PC-3 (cell line): ENCODE results near the gene RAD51C. TPM values are rescaled to one million over a fixed set of nuclear protein-coding genes. Genes with fewer than 3 reads are reported as not detected.

ENCODE experiments used
- ATAC-seq: fragments of 200-7000 bp; cut with Tn5 transposase; 2 replicates; pipeline ENCODE4 v1.9.1; 2020; ENCODE audit warnings: mild to moderate bottlenecking, moderate library complexity
- BruUV-seq: library from RNA; stranded (reverse); fragments of 400-500 nt; replicated peaks from 2 replicates; lab custom pipeline; 2021; lab: Mats Ljungman, UMichigan
- CTCF ChIA-PET: fragments of 300-600 bp; sonication (Branson Sonifier 250); formaldehyde crosslinking; loops from one replicate; lab custom pipeline; 2022; ENCODE audit warnings: antibody characterized with exemption; lab: Charles Lee
- POLR2A ChIA-PET: fragments of 300-600 bp; sonication (Branson Sonifier 250); formaldehyde crosslinking; loops from one replicate; lab custom pipeline; 2022; ENCODE audit warnings: antibody characterized with exemption; ENCODE audit not compliant: unreplicated experiment; lab: Charles Lee
- DNase-seq: peaks from one replicate; pipeline ENCODE4 v3.0.0-alpha.2; 2015
- H2AFZ ChIP-seq: fragments of 300-600 bp; sonication (generic); 2 replicates; pipeline ENCODE4 v1.6.0; 2016; ENCODE audit warnings: antibody characterized with exemption, low read length
- H3F3A ChIP-seq: fragments of 300-600 bp; sonication (generic); one replicate; pipeline ENCODE4 v1.6.0; 2017; ENCODE audit warnings: antibody characterized with exemption, low read length, control low read depth, mild to moderate bottlenecking; ENCODE audit not compliant: unreplicated experiment
- H3K27ac ChIP-seq: fragments of 300-600 bp; sonication (generic); 2 replicates; pipeline ENCODE4 v1.5.1; 2016; ENCODE audit warnings: mild to moderate bottlenecking, low read length
- H3K27me3 ChIP-seq: fragments of 300-600 bp; sonication (generic); 2 replicates; pipeline ENCODE4 v1.6.1; 2016; ENCODE audit warnings: low read length, mixed read lengths
- H3K36me3 ChIP-seq: fragments of 300-600 bp; sonication (generic); 2 replicates; pipeline ENCODE4 v1.6.1; 2016; ENCODE audit warnings: low read depth, mixed run types, low read length, mixed read lengths
- H3K4me1 ChIP-seq: fragments of 300-600 bp; sonication (generic); 2 replicates; pipeline ENCODE4 v1.5.1; 2016; ENCODE audit warnings: low read length; ENCODE audit not compliant: insufficient read depth
- H3K4me2 ChIP-seq: fragments of 300-600 bp; sonication (generic); 2 replicates; pipeline ENCODE4 v1.6.0; 2016; ENCODE audit warnings: low read length
- H3K4me3 ChIP-seq: fragments of 300-600 bp; sonication (generic); 2 replicates; pipeline ENCODE4 v1.5.1; 2016; ENCODE audit warnings: mild to moderate bottlenecking, low read length, mixed read lengths
- H3K79me2 ChIP-seq: fragments of 300-600 bp; sonication (generic); 2 replicates; pipeline ENCODE4 v1.6.1; 2017; ENCODE audit warnings: low read length, mixed read lengths
- H3K9ac ChIP-seq: fragments of 300-600 bp; sonication (generic); 2 replicates; pipeline ENCODE4 v1.6.0; 2016; ENCODE audit warnings: mild to moderate bottlenecking, low read length
- H3K9me2 ChIP-seq: fragments of 300-600 bp; sonication (generic); replicated peaks from 2 replicates; pipeline ENCODE4 v1.6.1; 2016; ENCODE audit warnings: mixed run types, low read length, mixed read lengths
- H3K9me3 ChIP-seq: fragments of 300-600 bp; sonication (generic); 2 replicates; pipeline ENCODE4 v1.6.1; 2016; ENCODE audit warnings: low read length, mixed read lengths
- H4K20me1 ChIP-seq: fragments of 300-600 bp; sonication (generic); 2 replicates; pipeline ENCODE4 v1.6.1; 2016; ENCODE audit warnings: low read length, mixed read lengths
- CTCF ChIP-seq: fragments of 300-600 bp; sonication (generic); conservative IDR thresholded peaks from 2 replicates; pipeline ENCODE4 v1.5.1; 2017; ENCODE audit warnings: antibody characterized with exemption, low read depth, mild to moderate bottlenecking, low read length
- EZH2 ChIP-seq: fragments of 300-600 bp; sonication (generic); IDR thresholded peaks from one replicate; pipeline ENCODE4 v1.6.1; 2017; ENCODE audit warnings: antibody characterized with exemption, mild to moderate bottlenecking, low read length; ENCODE audit not compliant: unreplicated experiment
- EZH2phosphoT487 ChIP-seq: fragments of 300-600 bp; sonication (generic); IDR thresholded peaks from 2 replicates; pipeline ENCODE4 v1.6.1; 2018; ENCODE audit warnings: mild to moderate bottlenecking, antibody characterized with exemption, low read length, borderline replicate concordance
- intact Hi-C: fragments of 100-400 bp; cut with micrococcal nuclease; formaldehyde crosslinking; loops from 2 replicates; pipeline ENCODE4 v1.9.0; 2023
- total RNA-seq: library from RNA; depleted of rRNA; stranded (reverse); fragments of >200 nt; gene quantifications from 2 replicates; pipeline ENCODE4 v1.2.3, GENCODE V29; 2014

RAD51C gene
- total RNA-seq, 1 experiment from 2014 or later = 71.1 TPM

GRCh38 chr17:58706351-58707140 is 14.1 kb downstream of the RAD51C start:
- ChIA-PET CTCF (no interaction called here), POLR2A (interaction anchor here (0.6 kb wide), 1 partner anchor 75 kb away, joined by 3 read pairs; no protein-coding TSS in a partner anchor)
- no peak overlapping the region for H3K9ac ChIP-seq
- H3K4me2 ChIP-seq = no peak overlapping the region
- no peak overlapping the region for H2AFZ ChIP-seq
- H3K27ac ChIP-seq = no peak overlapping the region
- peaks cover 5% of the 10 kb centered on the region for H3F3A ChIP-seq
- H3K27me3 ChIP-seq = no peaks in the 10 kb centered on the region
- no peaks in the 10 kb centered on the region for H4K20me1 ChIP-seq
- no peaks in the 10 kb centered on the region for H3K9me2 ChIP-seq
- BruUV-seq = no TSS peak
- ATAC-seq (no peak), DNase-seq (no peak)
- H3K4me3 ChIP-seq = no peak overlapping the region
- H3K36me3 ChIP-seq = peaks cover 13% of the 10 kb centered on the region; the same call in 1 of the 2 replicates
- intact Hi-C loops = no loop called here
- H3K4me1 ChIP-seq = peaks cover 25% of the 10 kb centered on the region
- TF ChIP-seq CTCF (no peak), EZH2phosphoT487 (no peak), EZH2 (no peak)
- no peaks in the 10 kb centered on the region for H3K79me2 ChIP-seq
- H3K9me3 ChIP-seq = no peaks in the 10 kb centered on the region

DNA sequence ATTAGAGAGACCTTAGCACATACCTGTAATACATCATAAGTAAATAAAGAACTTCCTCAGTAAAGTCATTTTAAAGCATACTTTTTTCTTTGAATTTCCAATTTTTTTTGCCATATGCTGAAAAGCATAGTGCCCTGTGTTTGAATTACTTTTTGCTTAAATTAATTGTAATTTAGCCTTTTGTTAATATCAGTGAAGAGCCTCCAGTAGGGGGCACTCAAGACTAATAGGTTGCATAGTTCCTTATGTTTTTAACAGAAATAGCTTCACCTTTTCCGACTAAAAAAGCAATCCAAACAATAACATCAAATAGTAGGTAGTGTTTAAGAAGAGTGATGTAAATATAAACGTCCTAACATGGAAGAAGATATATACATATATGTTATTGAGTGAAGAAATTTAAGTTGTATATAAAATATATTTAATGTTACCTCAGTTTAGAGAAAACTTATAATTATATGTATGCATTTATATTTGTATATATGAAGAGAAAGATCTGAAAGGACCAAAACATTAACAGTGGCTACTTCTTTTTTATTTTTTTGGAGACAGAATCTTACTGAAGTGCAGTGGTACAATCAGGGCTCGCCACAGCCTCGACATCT is 18.6 kb downstream of the RAD51C start:
- Histone ChIP-seq H3K27me3 (no peaks in the 10 kb centered on the region), H3K36me3 (peaks cover 10% of the 10 kb centered on the region; the same call in 1 of the 2 replicates), H3K9me2 (no peaks in the 10 kb centered on the region), H3K27ac (no peak overlapping the region), H2AFZ (no peak overlapping the region), H3K4me1 (no peaks in the 10 kb centered on the region), H3K4me2 (no peak overlapping the region), H3F3A (no peaks in the 10 kb centered on the region), H3K9me3 (no peaks in the 10 kb centered on the region), H4K20me1 (no peaks in the 10 kb centered on the region), H3K4me3 (no peak overlapping the region), H3K79me2 (no peaks in the 10 kb centered on the region), H3K9ac (no peak overlapping the region)
- intact Hi-C loops = loop anchor here (1.0 to 5.0 kb wide), 4 partner anchors 124 to 294 kb away; no protein-coding TSS in a partner anchor
- DNase-seq = peak; percentile 85
- BruUV-seq = no TSS peak
- CTCF ChIA-PET = interaction anchor here (0.5 to 1.5 kb wide), 9 partner anchors 8 to 784 kb away, joined by 3 to 19 read pairs (median 5); no protein-coding TSS in a partner anchor
- TF ChIP-seq EZH2phosphoT487 (no peak), CTCF (peak; percentile 96), EZH2 (no peak)
- POLR2A ChIA-PET = interaction anchor here (1.1 kb wide), 1 partner anchor 79 kb away, joined by 8 read pairs; no protein-coding TSS in a partner anchor
- peak; percentile 58 for ATAC-seq
